Measurements from ENCODE around the gene ATP11A. TPM values are rescaled to one million over a fixed set of nuclear protein-coding genes. Genes with fewer than 3 reads are reported as not detected.

Gene ATP11A
- total RNA-seq, 1 experiment from 2014 or later = 9.4 TPM

GRCh38 chr13:112724788-112725345, 35.0 kb downstream of the ATP11A start:
- CTCF ChIA-PET = no interaction called here
- Histone ChIP-seq H3K27ac (ENCODE audit: low read depth, low read length, poor library complexity, severe bottlenecking) (no peak overlapping the region), H3K9me3 (ENCODE audit: low read depth, low read length, poor library complexity, severe bottlenecking) (no peaks in the 10 kb centered on the region), H3K27me3 (replicated peaks; ENCODE audit: insufficient read depth, low read depth, low read length, poor library complexity) (no peaks in the 10 kb centered on the region), H3K4me1 (ENCODE audit: insufficient read depth, low read length, poor library complexity, severe bottlenecking) (no peaks in the 10 kb centered on the region), H3K4me3 (ENCODE audit: low read depth, low read length, poor library complexity, severe bottlenecking) (no peak overlapping the region), H3K36me3 (ENCODE audit: insufficient read depth, low read length, poor library complexity, severe bottlenecking) (no peaks in the 10 kb centered on the region)
- POLR2A ChIA-PET (ENCODE audit: low non-redundant PET) = no interaction called here
- BruUV-seq (replicated peaks) = no TSS peak
- intact Hi-C loops (cut with micrococcal nuclease; ENCODE audit: unreplicated experiment) = no loop called here
- DNase-seq (ENCODE audit: low spot score) = no peak
- TF ChIP-seq EZH2 (IDR thresholded peaks at IDR 0.05; ENCODE audit: borderline replicate concordance, low read depth, low read length, poor library complexity, severe bottlenecking) (no peak), CTCF (conservative IDR thresholded peaks at IDR 0.05; ENCODE audit: low read depth, low read length) (no peak)

DNA sequence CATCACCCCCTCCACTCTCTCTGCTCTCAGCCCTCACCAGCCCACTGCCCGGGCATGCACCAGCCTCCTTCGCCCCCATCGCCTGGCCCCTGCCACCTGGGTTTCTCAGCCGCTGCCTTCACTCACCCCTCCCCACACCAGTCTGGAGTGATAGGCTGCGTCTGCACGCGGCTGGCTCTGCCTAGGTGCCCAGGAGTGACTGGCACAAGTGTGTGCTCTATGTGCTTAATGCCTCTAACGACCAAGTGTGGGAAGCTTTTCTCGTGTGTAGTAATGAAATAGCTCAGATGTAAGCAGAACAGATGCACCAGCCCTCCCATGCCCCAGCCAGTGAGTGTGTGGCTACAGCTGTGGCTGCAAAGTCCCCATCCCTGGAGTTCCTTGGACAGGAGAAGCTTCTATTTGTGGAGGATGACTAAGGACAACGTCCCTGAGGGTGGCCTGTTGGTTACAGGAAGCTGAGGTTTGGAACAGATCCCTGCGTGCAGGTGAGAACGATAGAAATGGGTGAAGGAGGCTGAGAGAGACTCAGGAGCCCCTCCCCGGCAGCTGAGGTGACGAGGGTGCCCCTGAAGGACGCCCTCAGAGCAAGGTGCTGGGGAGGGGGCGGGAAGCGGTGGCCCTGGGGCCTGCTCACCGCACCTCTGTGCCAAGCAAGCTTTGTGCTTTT, 35.6 kb downstream of the ATP11A start:
- TF ChIP-seq EZH2 (IDR thresholded peaks at IDR 0.05; ENCODE audit: borderline replicate concordance, low read depth, low read length, poor library complexity, severe bottlenecking) = no peak
- no peak for TF ChIP-seq CTCF (conservative IDR thresholded peaks at IDR 0.05; ENCODE audit: low read depth, low read length)
- H3K36me3 ChIP-seq (ENCODE audit: insufficient read depth, low read length, poor library complexity, severe bottlenecking) = no peaks in the 10 kb centered on the region
- intact Hi-C loops (cut with micrococcal nuclease; ENCODE audit: unreplicated experiment) = no loop called here
- no peak for DNase-seq (ENCODE audit: low spot score)
- ChIA-PET CTCF (no interaction called here), POLR2A (ENCODE audit: low non-redundant PET) (no interaction called here)
- no peak overlapping the region for H3K27ac ChIP-seq (ENCODE audit: low read depth, low read length, poor library complexity, severe bottlenecking)
- no peaks in the 10 kb centered on the region for H3K27me3 ChIP-seq (replicated peaks; ENCODE audit: insufficient read depth, low read depth, low read length, poor library complexity)
- H3K4me1 ChIP-seq (ENCODE audit: insufficient read depth, low read length, poor library complexity, severe bottlenecking) = no peaks in the 10 kb centered on the region
- no peaks in the 10 kb centered on the region for H3K9me3 ChIP-seq (ENCODE audit: low read depth, low read length, poor library complexity, severe bottlenecking)
- H3K4me3 ChIP-seq (ENCODE audit: low read depth, low read length, poor library complexity, severe bottlenecking) = no peak overlapping the region
- BruUV-seq (replicated peaks) = no TSS peak

DNA sequence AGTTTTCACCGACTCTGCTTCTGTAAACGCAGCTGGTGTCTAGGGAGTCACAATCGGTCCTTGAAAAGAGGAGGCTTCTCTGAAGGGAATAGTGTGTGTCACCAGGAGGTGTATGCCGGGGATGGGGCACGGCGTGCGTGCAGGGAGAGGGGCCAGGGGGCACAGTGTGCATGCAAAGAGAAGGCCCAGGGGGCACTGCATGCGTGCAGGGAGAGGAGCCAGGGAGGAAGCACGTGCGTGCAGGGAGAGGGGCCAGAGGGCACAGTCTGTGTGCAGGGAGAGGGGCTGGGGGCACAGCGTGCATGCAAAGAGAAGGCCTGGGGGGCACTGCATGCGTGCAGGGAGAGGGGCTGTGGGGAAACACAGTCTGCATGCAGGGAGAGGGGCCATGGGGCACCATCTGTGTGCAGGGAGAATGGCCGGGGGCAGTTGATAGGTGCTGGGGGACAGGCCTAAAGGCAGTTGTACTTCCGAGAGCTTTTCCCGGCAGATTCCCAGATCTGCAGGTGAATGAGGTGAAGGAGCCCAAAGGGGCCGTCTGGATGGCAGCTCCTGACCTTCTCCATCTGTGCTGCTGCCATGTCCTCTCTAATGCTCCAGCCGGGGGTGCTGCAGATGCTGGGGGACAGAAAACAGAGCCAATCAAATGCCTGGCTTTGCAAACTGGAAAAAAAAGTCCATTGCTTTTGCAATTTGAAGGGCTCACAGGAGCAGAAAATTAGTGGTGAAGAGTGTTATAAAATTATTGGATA, 36.4 kb downstream of the ATP11A start:
- BruUV-seq (replicated peaks) = no TSS peak
- H3K9me3 ChIP-seq (ENCODE audit: low read depth, low read length, poor library complexity, severe bottlenecking) = no peaks in the 10 kb centered on the region
- H3K4me1 ChIP-seq (ENCODE audit: insufficient read depth, low read length, poor library complexity, severe bottlenecking) = no peaks in the 10 kb centered on the region
- intact Hi-C loops (cut with micrococcal nuclease; ENCODE audit: unreplicated experiment) = no loop called here
- TF ChIP-seq CTCF (conservative IDR thresholded peaks at IDR 0.05; ENCODE audit: low read depth, low read length) (no peak), EZH2 (IDR thresholded peaks at IDR 0.05; ENCODE audit: borderline replicate concordance, low read depth, low read length, poor library complexity, severe bottlenecking) (no peak)
- no peak for DNase-seq (ENCODE audit: low spot score)
- H3K36me3 ChIP-seq (ENCODE audit: insufficient read depth, low read length, poor library complexity, severe bottlenecking) = no peaks in the 10 kb centered on the region
- CTCF ChIA-PET = no interaction called here
- no peak overlapping the region for H3K4me3 ChIP-seq (ENCODE audit: low read depth, low read length, poor library complexity, severe bottlenecking)
- H3K27ac ChIP-seq (ENCODE audit: low read depth, low read length, poor library complexity, severe bottlenecking) = no peak overlapping the region
- POLR2A ChIA-PET (ENCODE audit: low non-redundant PET) = no interaction called here
- H3K27me3 ChIP-seq (replicated peaks; ENCODE audit: insufficient read depth, low read depth, low read length, poor library complexity) = no peaks in the 10 kb centered on the region
